Gastrocnemius medialis (tissue), 4 donors: ENCODE data around the gene CBX2. TPM values are rescaled to one million over a fixed set of nuclear protein-coding genes. Genes with fewer than 3 reads are reported as not detected.
"Not testable (repeated sequence)": the region's sequence is repeated elsewhere in the genome, so short reads cannot be mapped to it uniquely, and the experiment has no call there.

Experiments used
- ATAC-seq, 2 donors: fragments of 150-250 bp; one replicate each; pipeline ENCODE4 v1.9.1; 2016
- DNase-seq, 2 donors: peaks; one replicate each; pipeline ENCODE4 v3.0.0-alpha.2; 2019
- H3K27ac ChIP-seq, 4 donors: fragments of 200-600 bp; sonication (generic); 1 replicate in 1 of 4; 2 replicates in 3 of 4; pipeline ENCODE4 v1.5.1; 2016 to 2018; ENCODE audit warnings: mild to moderate bottlenecking in 2 of 4, moderate library complexity in 1 of 4
- H3K27me3 ChIP-seq, 3 donors: fragments of 200-600 bp; sonication (generic) in 2 of 3; 1 replicate in 1 of 3; 2 replicates in 2 of 3; pipeline versions ENCODE4 v1.5.1 to v1.6.0; 2016 to 2019; ENCODE audit warnings: mild to moderate bottlenecking in 1 of 3, moderate library complexity in 1 of 3
- H3K36me3 ChIP-seq, 2 donors: fragments of 200-600 bp; sonication (generic) in 1 of 2; one replicate each; pipeline ENCODE4 v1.5.1; 2017 to 2018
- H3K4me1 ChIP-seq, 2 donors: fragments of 200-600 bp; sonication (generic) in 1 of 2; one replicate each; pipeline ENCODE4 v1.5.1; 2016 to 2017; ENCODE audit warnings: mild to moderate bottlenecking in 2 of 2
- H3K4me3 ChIP-seq, 4 donors: fragments of 200-600 bp; sonication (generic) in 3 of 4; 1 replicate in 1 of 4; 2 replicates in 3 of 4; pipeline ENCODE4 v1.5.1; 2016 to 2019; ENCODE audit warnings: mild to moderate bottlenecking in 2 of 4
- H3K9me3 ChIP-seq, 3 donors: fragments of 200-600 bp; sonication (generic) in 2 of 3; 1 replicate in 1 of 3; 2 replicates in 2 of 3; pipeline ENCODE4 v1.5.1; 2016 to 2019
- POLR2A ChIP-seq, 2 donors: fragments of 450-650 bp; IDR thresholded peaks; one replicate each; pipeline ENCODE4 v1.6.1; 2017; ENCODE audit warnings: antibody characterized with exemption in 2 of 2, mild to moderate bottlenecking in 2 of 2, moderate library complexity in 2 of 2
- in situ Hi-C, 4 donors: fragments of 200-750 bp; cut with MboI; loops; one replicate each; pipeline versions ENCODE4 v1.15.0 to v1.8.0; 2017; ENCODE audit warnings: low sequenced_read_pairs in 4 of 4
- intact Hi-C: fragments of 100-400 bp; cut with DNase I; formaldehyde crosslinking; loops from one replicate; pipeline ENCODE4 v1.15.1; 2023; ENCODE audit warnings: low total_unique reads
- total RNA-seq, 4 donors: library from RNA; depleted of rRNA; stranded (reverse); fragments of >200 nt; gene quantifications; one replicate each; pipeline versions ENCODE4 v1.1.0 to v1.2.3, GENCODE V29; 2016
- TF ChIP-seq, protein P1 (sequence below), 5 experiments: fragments of 450-650 bp in 3 of 5; fragments of 200-600 bp in 2 of 5; sonication (generic) in 2 of 5; IDR thresholded peaks in 4 of 5; conservative IDR thresholded peaks in 1 of 5; 1 replicate in 4 of 5; 2 replicates in 1 of 5; pipeline ENCODE4 v1.5.1; 2016 to 2019; ENCODE audit warnings: antibody characterized with exemption in 5 of 5, mild to moderate bottlenecking in 3 of 5, moderate library complexity in 3 of 5

CBX2 gene
- total RNA-seq, 4 donors from 2014 or later: 0.13 to 1.1 (median 0.42) TPM; not detected in 1

DNA sequence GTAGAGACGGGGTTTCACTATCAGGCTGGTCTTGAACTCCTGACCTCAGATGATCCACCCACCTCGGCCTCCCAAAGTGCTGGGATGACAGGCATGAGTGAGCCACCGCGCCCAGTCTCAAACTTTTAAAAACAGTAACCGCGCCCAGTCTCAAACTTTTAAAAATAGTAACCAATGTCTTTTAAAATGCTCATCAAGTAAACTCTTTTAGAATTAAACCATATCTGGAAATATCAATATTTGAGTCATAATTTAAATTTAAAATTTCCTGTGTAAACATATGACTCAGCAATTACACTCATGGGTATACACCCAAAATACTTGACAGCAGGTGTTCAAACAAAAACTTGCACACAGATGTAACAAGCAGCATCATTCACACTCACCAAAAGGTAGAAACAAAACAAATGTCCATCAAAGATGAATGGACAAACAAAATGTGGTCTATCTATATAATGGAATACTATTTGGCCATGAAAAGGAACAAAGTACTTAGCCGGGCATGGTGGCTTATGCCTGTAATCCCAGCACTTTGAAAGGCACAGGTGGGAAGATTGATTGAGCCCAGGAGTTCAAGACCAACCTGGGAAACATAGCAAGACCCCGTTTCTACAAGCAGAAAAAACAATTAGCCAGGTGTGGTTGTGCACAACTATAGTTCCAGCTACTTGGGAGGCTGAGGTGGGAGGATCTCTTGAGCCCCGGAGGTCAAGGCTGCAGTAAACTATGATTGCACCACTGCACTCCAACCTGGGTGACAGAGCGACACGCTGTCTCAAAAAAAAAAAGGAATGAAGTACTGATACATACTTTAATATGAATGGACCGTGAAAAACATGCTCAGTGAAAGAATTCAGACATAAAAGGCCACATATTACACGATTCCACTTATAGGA, 27.1 kb upstream of the CBX2 start:
- no peak for DNase-seq

DNA sequence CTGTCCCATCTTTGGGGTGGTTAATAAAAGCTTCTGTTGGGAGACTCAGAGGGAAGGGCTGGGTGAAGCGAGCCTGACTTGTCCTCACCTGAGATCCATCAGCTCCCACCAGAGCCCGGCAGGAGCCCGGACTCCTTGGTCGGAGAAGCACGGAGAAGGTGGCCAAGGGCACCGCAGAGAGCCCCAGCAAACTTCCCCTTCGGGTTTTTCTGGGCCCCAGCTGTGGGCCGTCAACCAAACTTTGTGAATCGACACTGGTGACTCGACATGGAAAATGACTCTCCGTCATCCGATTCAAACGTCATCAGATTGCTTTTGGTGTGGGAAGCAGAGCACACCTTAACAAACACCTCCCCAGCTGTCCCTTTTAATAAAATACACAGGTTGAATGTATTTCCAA, 25.8 kb upstream of the CBX2 start:
- no peak for ATAC-seq
- no peak overlapping the region for H3K4me3 ChIP-seq
- H3K4me1 ChIP-seq: no peaks in the 10 kb centered on the region
- in situ Hi-C loops: no loop called here
- TF ChIP-seq, protein P1, sequence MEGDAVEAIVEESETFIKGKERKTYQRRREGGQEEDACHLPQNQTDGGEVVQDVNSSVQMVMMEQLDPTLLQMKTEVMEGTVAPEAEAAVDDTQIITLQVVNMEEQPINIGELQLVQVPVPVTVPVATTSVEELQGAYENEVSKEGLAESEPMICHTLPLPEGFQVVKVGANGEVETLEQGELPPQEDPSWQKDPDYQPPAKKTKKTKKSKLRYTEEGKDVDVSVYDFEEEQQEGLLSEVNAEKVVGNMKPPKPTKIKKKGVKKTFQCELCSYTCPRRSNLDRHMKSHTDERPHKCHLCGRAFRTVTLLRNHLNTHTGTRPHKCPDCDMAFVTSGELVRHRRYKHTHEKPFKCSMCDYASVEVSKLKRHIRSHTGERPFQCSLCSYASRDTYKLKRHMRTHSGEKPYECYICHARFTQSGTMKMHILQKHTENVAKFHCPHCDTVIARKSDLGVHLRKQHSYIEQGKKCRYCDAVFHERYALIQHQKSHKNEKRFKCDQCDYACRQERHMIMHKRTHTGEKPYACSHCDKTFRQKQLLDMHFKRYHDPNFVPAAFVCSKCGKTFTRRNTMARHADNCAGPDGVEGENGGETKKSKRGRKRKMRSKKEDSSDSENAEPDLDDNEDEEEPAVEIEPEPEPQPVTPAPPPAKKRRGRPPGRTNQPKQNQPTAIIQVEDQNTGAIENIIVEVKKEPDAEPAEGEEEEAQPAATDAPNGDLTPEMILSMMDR (IDR thresholded peaks at IDR 0.05 in 4 of 5, conservative IDR thresholded peaks at IDR 0.05 in 1 of 5): no peak
- no peak for TF ChIP-seq POLR2A (IDR thresholded peaks at IDR 0.05)
- DNase-seq: no peak
- no peaks in the 10 kb centered on the region for H3K36me3 ChIP-seq
- no peak overlapping the region for H3K27ac ChIP-seq
- intact Hi-C loops: no loop called here
- H3K9me3 ChIP-seq: no peaks in the 10 kb centered on the region
- peaks cover 58 to 72% (median 63%) of the 10 kb centered on the region in 3 donors for H3K27me3 ChIP-seq

More for the DNA sequence above, 27.1 kb upstream of the CBX2 start:
- H3K36me3 ChIP-seq: no peaks in the 10 kb centered on the region
- TF ChIP-seq, protein P1 (IDR thresholded peaks at IDR 0.05 in 4 of 5, conservative IDR thresholded peaks at IDR 0.05 in 1 of 5): no peak
- TF ChIP-seq POLR2A (IDR thresholded peaks at IDR 0.05): no peak
- no peaks in the 10 kb centered on the region for H3K9me3 ChIP-seq
- no peak for ATAC-seq
- H3K4me3 ChIP-seq: no peak overlapping the region
- no peak overlapping the region for H3K27ac ChIP-seq
- peaks cover 67 to 81% (median 69%) of the 10 kb centered on the region in 3 donors for H3K27me3 ChIP-seq
- intact Hi-C loops (no loop called here), in situ Hi-C loops (no loop called here)
- no peaks in the 10 kb centered on the region for H3K4me1 ChIP-seq

DNA sequence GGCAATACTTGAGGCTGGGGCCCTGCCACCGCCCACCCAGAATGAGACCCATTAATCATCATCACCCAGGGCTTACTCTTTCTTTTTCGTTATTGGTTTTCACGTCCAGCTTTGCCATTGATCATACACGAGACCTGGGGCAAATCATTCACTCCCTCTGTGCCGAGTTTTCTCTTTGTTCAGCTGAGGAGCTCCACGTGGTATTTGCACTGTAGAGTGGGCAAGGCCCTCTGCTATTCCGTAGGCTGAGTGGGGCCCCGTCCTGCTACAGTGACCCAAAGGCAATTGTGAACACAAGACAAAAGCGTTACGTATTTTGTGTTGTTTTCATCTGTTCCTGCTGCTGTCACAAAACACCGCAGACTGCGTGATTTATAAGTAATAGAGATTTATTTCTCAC, 23.6 kb upstream of the CBX2 start:
- intact Hi-C loops: no loop called here
- no peak overlapping the region for H3K4me3 ChIP-seq
- in situ Hi-C loops: no loop called here
- no peak for DNase-seq
- H3K27me3 ChIP-seq: peaks cover 43 to 55% (median 46%) of the 10 kb centered on the region in 3 donors
- no peak overlapping the region for H3K27ac ChIP-seq
- no peak for ATAC-seq
- TF ChIP-seq POLR2A (IDR thresholded peaks at IDR 0.05): no peak
- TF ChIP-seq, protein P1 (IDR thresholded peaks at IDR 0.05 in 4 of 5, conservative IDR thresholded peaks at IDR 0.05 in 1 of 5): no peak
- H3K36me3 ChIP-seq: no peaks in the 10 kb centered on the region
- H3K4me1 ChIP-seq: no peaks in the 10 kb centered on the region
- no peaks in the 10 kb centered on the region for H3K9me3 ChIP-seq

DNA sequence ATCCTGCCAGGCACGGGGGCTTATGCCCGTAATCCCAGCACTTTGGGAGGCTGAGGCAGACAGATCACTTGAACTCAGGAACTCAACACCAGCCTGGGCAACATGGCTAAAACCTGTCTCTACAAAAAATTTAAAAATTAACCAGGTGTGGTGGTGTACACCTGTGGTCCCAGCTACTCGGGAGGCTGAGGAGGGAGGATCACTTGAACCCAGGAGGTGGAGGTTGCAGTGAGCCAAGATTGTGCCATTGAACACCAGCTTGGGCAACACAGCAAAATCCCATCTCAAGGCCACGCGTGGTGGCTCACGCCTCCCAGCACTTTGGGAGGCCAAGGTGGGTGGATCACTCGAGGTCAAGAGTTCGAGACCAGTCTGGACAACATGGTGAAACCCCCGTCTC, 23.0 kb upstream of the CBX2 start:
- H3K27me3 ChIP-seq: peaks cover 38 to 50% (median 40%) of the 10 kb centered on the region in 3 donors
- H3K27ac ChIP-seq, H3K4me1 ChIP-seq, intact Hi-C loops, DNase-seq, in situ Hi-C loops, ATAC-seq, H3K36me3 ChIP-seq, H3K9me3 ChIP-seq, H3K4me3 ChIP-seq: not testable (repeated sequence)

DNA sequence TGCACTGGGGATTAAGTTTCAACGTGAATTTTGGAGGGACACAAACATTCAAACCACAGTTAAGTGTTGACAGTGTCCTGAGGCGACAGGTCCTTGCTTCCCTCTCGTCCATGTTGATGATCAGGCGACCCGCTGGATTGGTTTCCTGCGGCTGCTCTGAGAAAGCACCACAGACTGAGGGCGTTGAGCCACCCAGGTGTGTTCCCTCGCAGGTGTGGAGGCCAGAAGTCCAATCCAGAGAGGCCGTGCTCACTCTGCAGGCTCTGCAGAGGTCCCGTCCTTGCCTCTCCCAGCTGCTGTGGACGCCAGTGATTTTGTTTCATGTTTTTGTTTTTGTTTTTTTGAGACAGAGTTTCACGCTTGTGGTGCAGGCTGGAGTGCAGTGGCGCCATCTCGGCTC, 22.4 kb upstream of the CBX2 start:
- in situ Hi-C loops: no loop called here
- intact Hi-C loops: no loop called here
- Histone ChIP-seq H3K9me3 (no peaks in the 10 kb centered on the region), H3K4me1 (no peaks in the 10 kb centered on the region), H3K27me3 (peaks cover 34 to 45% (median 38%) of the 10 kb centered on the region in 3 donors), H3K27ac (no peak overlapping the region), H3K36me3 (no peaks in the 10 kb centered on the region), H3K4me3 (no peak overlapping the region)
- no peak for DNase-seq
- TF ChIP-seq POLR2A (IDR thresholded peaks at IDR 0.05): no peak
- TF ChIP-seq, protein P1 (IDR thresholded peaks at IDR 0.05 in 4 of 5, conservative IDR thresholded peaks at IDR 0.05 in 1 of 5): no peak
- no peak for ATAC-seq
